GM18870 (cell line): ENCODE measurements around the gene SEMA3C.
A peak's percentile ranks its signal among the peaks of the same experiment; 100 is the strongest.

Experiments
- ATAC-seq: cut with Tn5 transposase; IDR thresholded peaks from one replicate; pipeline ENCODE4 v1.9.1; 2021; ENCODE audit warnings: moderate library complexity; ENCODE audit not compliant: unreplicated experiment

Gene SEMA3C

GRCh38 chr7:80858141-80858903, 60.5 kb downstream of the SEMA3C start:
- peak; percentile 79 for ATAC-seq

GRCh38 chr7:80856769-80857168, 62.1 kb downstream of the SEMA3C start:
- ATAC-seq: no peak

GRCh38 chr7:80851896-80852476, 66.9 kb downstream of the SEMA3C start:
- no peak for ATAC-seq

- ATAC-seq: no peak
Measured at GRCh38 chr7:80848841-80849240, 70.0 kb downstream of the SEMA3C start.

GRCh38 chr7:80847895-80848294, 71.0 kb downstream of the SEMA3C start:
- ATAC-seq: no peak

- no peak for ATAC-seq
Measured at GRCh38 chr7:80847027-80847426, 71.8 kb downstream of the SEMA3C start.

- no peak for ATAC-seq
Measured at GRCh38 chr7:80844916-80845315, 73.9 kb downstream of the SEMA3C start.

GRCh38 chr7:80843018-80843677, 75.7 kb downstream of the SEMA3C start:
- ATAC-seq: no peak

GRCh38 chr7:80842022-80842790, 76.6 kb downstream of the SEMA3C start:
- no peak for ATAC-seq

GRCh38 chr7:80841423-80841955, 77.4 kb downstream of the SEMA3C start:
- no peak for ATAC-seq

GRCh38 chr7:80840681-80841080, 78.2 kb downstream of the SEMA3C start:
- ATAC-seq: no peak

GRCh38 chr7:80839855-80840254, 79.0 kb downstream of the SEMA3C start:
- ATAC-seq: no peak

- no peak for ATAC-seq
Measured at GRCh38 chr7:80838643-80839042, 80.2 kb downstream of the SEMA3C start.

- ATAC-seq: no peak
Measured at GRCh38 chr7:80837345-80837744, 81.5 kb downstream of the SEMA3C start.

GRCh38 chr7:80835251-80835650, 83.6 kb downstream of the SEMA3C start:
- ATAC-seq: no peak

GRCh38 chr7:80833289-80834268, 85.3 kb downstream of the SEMA3C start:
- ATAC-seq: no peak

- ATAC-seq: no peak
Measured at GRCh38 chr7:80832006-80832405, 86.8 kb downstream of the SEMA3C start.

- ATAC-seq: no peak
Measured at GRCh38 chr7:80830584-80831285, 88.1 kb downstream of the SEMA3C start.

- ATAC-seq: no peak
Measured at GRCh38 chr7:80830010-80830409, 88.8 kb downstream of the SEMA3C start.
